ENCODE data around the gene ELF2.

ELF2 gene

GRCh38 chr4:139154952-139155557, 22.0 kb downstream of the ELF2 start:
- no peak for ATAC-seq
- TF ChIP-seq PATZ1 (CRISPR knock-in tag; IDR thresholded peaks at IDR 0.05; ENCODE audit: borderline replicate concordance) (no peak), ZFP3 (CRISPR knock-in tag; IDR thresholded peaks at IDR 0.05) (no peak), ZNF8 (CRISPR knock-in tag; IDR thresholded peaks at IDR 0.05) (no peak), CREB5 (CRISPR knock-in tag; IDR thresholded peaks at IDR 0.05; ENCODE audit: low read depth) (no peak), TOX (CRISPR knock-in tag; IDR thresholded peaks at IDR 0.05; ENCODE audit: borderline replicate concordance) (no peak), TSHZ2 (CRISPR knock-in tag; IDR thresholded peaks at IDR 0.05) (no peak), ESRRG (CRISPR knock-in tag; IDR thresholded peaks at IDR 0.05) (no peak), CSRNP3 (CRISPR knock-in tag; IDR thresholded peaks at IDR 0.05) (no peak), ARNTL (CRISPR knock-in tag; IDR thresholded peaks at IDR 0.05; ENCODE audit: borderline replicate concordance, low read depth) (no peak)

- no peak for ATAC-seq
- no peak for TF ChIP-seq TCF4 (CRISPR knock-in tag; IDR thresholded peaks at IDR 0.05; ENCODE audit: borderline replicate concordance)
- TF ChIP-seq ESRRG (CRISPR knock-in tag; IDR thresholded peaks at IDR 0.05), result no peak
- no peak for TF ChIP-seq ZFP30 (CRISPR knock-in tag; IDR thresholded peaks at IDR 0.05)
- TF ChIP-seq CSRNP3 (CRISPR knock-in tag; IDR thresholded peaks at IDR 0.05), result no peak
- no peak for TF ChIP-seq ISL1 (CRISPR knock-in tag; IDR thresholded peaks at IDR 0.05)
- TF ChIP-seq ZC3H10 (CRISPR knock-in tag; IDR thresholded peaks at IDR 0.05), result no peak
- no peak for TF ChIP-seq TSHZ2 (CRISPR knock-in tag; IDR thresholded peaks at IDR 0.05)
- TF ChIP-seq RARB (CRISPR knock-in tag; IDR thresholded peaks at IDR 0.05), result no peak
- no peak for TF ChIP-seq ZFP3 (CRISPR knock-in tag; IDR thresholded peaks at IDR 0.05)
These were observed 22.5 kb downstream of the ELF2 start for GRCh38 chr4:139154538-139154937.

GRCh38 chr4:139154134-139154421, 22.9 kb downstream of the ELF2 start:
- no peak for ATAC-seq
- TF ChIP-seq CREB5 (CRISPR knock-in tag; IDR thresholded peaks at IDR 0.05; ENCODE audit: low read depth) (no peak), OSR1 (CRISPR knock-in tag; IDR thresholded peaks at IDR 0.05) (no peak)
